ENCODE data around the gene SKIC2.
"Not testable (repeated sequence)": the region's sequence is repeated elsewhere in the genome, so short reads cannot be mapped to it uniquely, and the experiment has no call there.

The SKIC2 gene

DNA sequence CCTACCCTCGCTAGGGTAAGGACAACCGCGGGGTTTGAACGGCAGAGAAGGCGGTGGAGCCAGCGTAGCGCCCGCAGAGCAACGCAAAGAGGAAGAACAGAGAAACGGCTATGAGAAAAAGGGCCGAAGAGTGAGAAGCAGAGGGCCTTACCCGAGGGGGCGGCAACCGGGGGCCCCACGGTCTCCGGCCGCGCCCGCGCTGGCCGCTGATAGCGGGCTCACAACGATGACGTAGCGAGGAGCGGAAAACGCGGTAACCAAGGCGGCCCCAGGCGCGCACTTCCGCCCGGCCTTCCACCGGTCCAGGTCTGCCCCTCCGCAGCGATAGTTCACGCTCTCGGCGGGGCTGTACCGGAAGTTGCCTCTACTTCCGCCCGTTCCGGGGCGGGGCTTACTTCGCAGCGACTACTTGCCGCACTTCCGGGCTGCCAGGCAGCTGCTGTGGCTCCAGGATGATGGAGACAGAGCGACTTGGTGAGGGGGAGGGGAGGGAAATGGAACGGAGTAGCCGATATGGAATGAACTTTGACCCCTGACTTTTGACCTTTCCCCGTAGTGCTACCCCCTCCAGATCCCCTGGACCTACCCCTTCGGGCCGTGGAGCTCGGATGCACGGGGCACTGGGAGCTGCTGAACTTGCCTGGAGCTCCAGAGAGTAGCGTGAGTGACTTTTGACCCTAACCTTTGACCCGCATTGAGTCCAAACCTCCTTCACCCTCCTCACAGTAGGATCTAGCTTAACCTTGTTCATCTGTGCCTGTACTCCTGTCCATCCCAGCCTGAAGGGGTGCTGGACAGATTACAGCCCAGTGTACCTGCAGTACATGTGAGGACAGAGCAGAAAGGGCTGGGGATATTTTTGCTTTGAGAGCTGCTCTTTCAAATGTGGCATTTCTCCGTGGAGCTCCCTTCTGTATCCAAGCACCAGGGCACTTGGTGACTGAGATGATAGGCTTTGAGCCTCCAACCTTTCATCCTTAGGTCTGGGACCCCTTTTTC, at the start of gene SKIC2, which contains the start of gene NELFE:
TSS of gene SKIC2 (plus strand) at position 435 of the 999 bp plus-strand sequence. CDS start at position 453, 18 bp downstream.
TSS of gene NELFE (minus strand) at position 231 of the 999 bp plus-strand sequence. CDS start 525 bp downstream, outside the sequence.
- peak; percentile 92 to 98 for DNase-seq (ENCODE audit: extremely low read depth in 1 of 2, low read depth in 1 of 2)

DNA sequence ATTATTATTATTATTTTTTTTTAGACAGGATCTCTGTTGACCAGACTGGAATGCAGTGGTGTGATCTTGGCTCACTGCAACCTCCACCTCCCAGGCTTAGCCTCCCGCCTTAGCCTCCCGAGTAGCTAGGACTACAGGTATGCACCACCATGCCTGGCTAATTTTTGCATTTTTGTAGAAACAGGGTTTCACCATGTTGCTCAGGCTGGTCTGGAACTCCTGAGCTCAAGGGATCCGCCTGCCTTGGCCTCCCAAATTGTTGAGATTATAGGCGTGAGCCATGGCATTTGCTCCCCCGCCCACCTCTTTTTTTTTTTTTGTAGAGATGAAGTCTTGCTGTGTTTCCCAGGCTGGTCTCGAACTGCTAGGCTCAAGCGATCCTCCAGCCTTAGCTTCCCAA, 49.7 kb upstream of the SKIC2 start:
- not testable (repeated sequence) for DNase-seq (ENCODE audit: extremely low read depth in 1 of 2, low read depth in 1 of 2)

DNA sequence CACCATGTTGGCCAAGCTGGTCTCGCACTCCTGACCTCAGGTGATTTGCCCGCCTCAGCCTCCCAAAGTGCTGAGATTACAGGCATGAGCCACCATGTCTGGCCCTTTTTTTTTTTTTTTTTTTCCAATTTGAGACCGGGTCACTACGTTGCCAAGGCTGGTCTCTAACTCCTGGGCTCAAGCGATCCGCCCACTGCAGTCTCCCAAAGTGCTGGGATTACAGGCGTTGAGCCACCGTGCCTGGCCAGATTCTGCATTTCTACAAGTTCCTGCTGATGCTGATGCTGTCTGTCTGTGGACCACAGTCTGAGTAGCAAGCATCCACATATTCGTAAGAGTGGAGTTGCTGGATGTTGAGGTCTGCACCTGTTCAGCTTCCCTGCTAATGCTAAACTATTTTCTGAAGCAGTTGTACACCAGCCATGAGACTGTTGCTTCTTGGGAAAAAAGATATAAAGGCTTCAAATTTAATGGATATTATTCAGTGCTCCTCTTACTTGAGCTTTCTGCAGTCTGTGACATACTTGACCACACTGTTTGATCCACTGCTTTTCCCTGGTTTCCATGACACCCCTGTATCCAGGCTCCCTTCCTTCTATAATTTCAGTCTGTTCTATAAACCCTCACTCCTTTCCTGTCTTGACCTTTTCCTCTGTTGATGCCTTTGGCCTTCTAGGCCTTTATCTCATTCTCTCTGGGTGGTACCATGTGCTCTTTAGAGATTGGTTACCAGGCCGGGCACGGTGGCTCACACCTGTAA, 47.0 kb upstream of the SKIC2 start:
- DNase-seq (ENCODE audit: extremely low read depth in 1 of 2, low read depth in 1 of 2), result no peak

DNA sequence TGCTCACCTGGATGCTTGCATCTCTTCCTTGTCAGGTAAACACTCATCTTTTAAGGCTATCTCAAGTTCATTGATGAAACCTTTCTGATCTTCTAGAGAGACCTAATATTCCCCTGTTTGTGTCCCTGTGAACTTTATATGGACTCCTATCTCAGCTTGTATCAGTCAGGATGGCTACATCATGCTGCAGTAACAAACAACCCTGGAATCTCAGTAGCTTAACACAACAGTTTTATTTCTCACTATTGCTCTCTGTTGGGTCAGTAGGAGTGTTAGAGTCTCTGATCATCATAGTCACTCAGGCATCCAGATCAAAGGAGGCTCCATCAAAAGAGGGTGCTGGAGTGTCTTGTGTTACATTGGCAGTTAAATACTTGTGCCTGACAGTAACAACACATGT, 43.6 kb upstream of the SKIC2 start:
- DNase-seq (ENCODE audit: extremely low read depth in 1 of 2, low read depth in 1 of 2), result no peak

DNA sequence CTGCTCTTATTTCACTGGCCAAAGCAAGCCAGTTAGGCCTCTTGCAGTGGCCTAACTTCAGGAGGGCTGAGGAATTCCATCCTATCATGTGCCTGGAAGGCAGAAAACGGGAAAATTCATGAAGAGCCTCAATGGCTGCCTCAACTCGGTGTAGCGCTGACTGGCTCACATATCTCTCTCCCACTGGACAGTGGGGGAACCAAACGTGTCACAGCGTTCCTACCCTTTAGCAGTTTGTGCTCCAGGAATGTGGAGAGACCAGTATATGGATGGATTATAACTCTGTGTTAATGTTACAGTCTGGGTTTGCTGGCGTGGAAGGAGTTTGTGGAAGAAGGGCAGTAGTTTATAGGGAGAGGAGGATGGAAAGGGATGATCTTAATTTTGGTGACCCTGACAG, 43.2 kb upstream of the SKIC2 start:
- DNase-seq (ENCODE audit: extremely low read depth in 1 of 2, low read depth in 1 of 2), result no peak

DNA sequence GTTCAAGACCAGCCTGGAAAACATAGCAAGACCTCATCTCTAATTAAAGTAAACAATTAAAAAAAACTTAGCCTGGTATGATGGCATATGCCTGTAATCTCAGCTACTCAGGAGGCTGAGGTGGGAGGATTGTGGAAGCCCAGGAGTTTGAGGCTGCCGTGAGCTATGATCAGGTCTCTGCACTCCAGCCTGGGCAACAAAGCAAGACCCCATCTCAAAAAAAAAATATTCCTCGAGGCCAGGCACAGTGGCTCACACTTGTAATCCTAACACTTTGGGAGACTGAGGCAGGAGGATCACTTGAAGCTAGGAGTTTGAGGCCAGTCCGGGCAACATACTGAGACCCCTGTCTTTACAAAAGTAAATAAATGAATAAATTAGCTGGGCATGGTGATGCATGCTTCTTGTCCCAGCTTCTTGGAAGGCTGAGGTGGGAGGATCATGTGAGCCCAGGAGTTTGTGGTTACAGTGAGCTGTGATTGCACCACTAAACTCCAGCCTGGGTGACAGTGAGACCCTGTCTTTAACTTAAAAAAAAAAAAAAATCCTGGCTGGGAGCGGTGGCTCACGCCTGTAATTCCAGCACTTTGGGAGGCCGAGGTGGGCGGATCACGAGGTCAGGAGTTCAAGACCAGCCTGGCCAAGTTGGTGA, 40.8 kb upstream of the SKIC2 start:
- no peak for DNase-seq (ENCODE audit: extremely low read depth in 1 of 2, low read depth in 1 of 2)

DNA sequence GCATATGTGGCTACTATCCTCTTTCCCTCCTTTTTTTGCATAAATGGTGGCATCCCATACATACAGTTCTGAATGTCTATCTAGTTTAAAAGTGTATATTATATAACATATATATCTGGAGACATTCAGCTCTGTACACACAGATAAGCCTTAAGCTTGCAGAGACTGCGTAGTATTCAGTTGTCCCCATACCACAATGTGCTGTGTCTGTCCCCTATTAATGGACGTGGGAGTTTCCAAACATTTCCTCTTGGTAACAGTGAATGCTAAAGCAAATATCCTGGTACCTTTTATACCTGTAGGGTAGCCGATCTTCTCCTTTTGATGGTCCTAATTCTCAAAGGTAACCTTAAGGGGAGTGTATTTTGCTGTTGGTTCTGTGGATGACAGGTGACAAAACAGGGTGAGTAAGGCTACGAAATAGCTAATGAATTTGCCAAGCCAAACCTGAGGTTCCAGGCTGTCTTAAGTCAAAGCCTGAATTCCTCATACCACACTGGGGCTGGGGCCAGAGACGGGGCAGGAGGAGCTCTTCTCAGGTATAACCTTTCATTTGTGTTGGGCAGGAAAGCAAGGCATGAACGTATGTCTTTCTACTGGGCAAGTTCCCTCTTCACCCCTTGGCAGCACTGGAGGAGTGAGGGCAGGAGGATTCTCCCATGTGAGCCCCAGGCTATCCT, 39.2 kb upstream of the SKIC2 start:
- DNase-seq (ENCODE audit: extremely low read depth in 1 of 2, low read depth in 1 of 2), result no peak

DNA sequence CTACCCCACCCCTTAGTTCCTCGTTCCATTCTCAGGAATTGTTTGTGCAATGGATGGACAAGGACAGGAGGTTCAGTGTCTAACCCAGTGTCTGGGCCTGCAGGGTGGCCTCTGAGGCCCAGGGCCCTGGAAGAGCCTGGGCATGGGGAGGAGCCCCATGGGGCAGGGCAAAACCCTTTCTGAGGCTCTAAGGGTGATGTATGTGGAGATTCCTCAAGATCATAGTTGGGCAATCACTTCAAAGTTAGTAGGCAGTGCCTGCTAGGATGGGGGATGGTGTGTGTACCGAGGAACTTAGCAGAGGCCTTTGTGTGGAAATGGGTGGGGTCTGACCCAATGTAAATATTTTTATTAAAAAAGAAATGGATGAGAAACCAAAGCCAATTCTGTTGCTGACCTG, 38.2 kb upstream of the SKIC2 start:
- no peak for DNase-seq (ENCODE audit: extremely low read depth in 1 of 2, low read depth in 1 of 2)

DNA sequence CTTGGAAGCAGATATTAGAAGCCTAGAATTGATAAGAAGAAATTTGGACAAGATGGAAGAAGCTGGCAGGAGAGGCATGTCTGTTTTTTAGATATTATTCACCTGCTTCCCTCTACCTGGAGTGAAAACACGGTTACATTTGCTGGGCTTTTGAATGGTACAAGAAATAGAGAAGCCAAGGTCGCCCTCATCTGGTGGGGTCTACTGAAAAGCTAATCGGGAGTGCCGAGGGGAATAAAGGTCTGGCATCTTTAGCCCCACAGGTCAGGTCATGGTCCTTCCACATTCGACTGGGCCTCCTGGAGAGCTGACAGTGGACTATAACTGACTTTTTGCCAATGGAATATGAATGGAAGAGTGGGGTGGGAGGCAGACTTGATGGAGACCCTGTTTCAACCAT, 36.0 kb upstream of the SKIC2 start:
- DNase-seq (ENCODE audit: extremely low read depth in 1 of 2, low read depth in 1 of 2), result no peak

DNA sequence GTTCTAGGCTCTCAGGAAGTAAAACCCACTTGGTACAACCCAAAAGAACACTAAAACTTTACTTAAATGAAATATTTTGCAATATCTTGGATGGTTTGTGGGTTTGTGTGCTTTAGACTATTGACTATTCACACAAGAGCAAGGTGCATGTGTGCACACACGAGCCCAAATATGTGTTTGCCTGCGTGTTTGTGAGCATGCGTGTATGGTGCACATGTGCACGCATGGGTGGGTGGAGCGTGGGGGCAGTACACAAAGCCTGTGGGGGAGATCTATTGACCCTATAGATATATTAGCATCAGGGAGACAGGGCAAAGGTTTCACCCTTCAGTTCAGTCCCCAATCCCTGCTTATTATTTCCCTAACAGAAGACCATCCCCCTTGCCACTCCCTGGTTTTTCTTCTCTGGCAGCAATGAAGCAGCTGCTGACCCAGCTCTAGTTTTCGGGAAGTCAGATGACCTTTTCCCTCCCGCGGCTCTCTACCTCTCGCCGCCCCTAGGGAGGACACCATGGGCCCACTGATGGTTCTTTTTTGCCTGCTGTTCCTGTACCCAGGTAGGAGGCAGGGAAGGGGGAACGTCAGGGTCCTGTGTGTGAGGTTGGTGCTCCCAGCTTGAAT, 31.6 kb upstream of the SKIC2 start, which contains the start of gene C2:
TSS of gene C2 (plus strand) at position 476 of the 621 bp plus-strand sequence. CDS start at position 512, 36 bp downstream.
- DNase-seq (ENCODE audit: extremely low read depth in 1 of 2, low read depth in 1 of 2), result no peak

DNA sequence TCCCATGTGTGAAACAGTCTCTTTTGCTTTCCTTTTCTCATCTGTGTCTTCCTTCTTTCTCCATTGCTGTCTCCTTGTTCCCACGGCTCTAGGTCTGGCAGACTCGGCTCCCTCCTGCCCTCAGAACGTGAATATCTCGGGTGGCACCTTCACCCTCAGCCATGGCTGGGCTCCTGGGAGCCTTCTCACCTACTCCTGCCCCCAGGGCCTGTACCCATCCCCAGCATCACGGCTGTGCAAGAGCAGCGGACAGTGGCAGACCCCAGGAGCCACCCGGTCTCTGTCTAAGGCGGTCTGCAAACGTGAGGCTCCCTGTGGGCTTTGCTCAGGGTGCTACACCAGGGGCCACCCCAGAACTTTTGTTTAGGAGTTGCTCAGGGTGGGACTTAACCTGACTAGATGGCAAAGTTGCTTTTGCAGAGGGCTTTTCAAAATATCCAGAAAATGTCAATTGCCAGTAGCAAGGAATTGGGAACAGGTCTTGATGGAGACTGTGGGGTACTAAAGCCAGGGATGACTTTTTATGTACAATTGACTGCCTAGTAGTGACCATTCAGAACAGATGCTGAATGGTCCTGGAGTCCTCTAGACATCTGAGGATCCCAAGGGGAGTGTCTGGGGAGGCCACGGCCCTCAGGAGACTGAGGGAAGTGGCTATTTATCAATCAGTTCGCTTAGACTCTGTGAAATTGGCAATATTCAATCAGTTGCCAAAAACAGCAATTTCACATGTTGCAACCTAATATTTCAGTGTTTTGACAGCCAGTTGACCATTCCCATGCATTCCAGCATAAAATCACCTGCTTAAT, 30.9 kb upstream of the SKIC2 start:
- no peak for DNase-seq (ENCODE audit: extremely low read depth in 1 of 2, low read depth in 1 of 2)

DNA sequence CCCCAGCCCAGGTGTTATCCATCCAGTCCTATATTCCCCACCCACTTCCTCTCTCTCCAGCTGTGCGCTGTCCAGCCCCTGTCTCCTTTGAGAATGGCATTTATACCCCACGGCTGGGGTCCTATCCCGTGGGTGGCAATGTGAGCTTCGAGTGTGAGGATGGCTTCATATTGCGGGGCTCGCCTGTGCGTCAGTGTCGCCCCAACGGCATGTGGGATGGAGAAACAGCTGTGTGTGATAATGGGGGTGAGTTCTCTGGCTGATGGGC, 30.4 kb upstream of the SKIC2 start:
- no peak for DNase-seq (ENCODE audit: extremely low read depth in 1 of 2, low read depth in 1 of 2)

DNA sequence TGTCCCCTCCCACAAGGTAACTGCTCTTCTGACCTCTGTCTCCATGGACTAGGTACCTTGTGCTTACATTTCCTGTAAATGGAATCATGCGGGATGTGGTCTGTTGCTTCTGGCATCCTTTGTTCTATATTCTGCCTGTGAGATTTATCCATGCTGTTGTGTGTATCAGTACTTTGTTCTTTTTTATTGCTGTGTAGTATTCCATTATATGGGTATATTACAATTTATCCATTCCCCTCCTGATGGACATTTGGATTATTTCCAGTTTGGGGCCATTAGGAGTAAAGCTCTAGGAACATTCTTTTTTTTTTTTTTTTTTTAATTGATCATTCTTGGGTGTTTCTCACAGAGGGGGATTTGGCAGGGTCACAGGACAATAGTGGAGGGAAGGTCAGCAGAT, 28.0 kb upstream of the SKIC2 start:
- DNase-seq (ENCODE audit: extremely low read depth in 1 of 2, low read depth in 1 of 2), result no peak

DNA sequence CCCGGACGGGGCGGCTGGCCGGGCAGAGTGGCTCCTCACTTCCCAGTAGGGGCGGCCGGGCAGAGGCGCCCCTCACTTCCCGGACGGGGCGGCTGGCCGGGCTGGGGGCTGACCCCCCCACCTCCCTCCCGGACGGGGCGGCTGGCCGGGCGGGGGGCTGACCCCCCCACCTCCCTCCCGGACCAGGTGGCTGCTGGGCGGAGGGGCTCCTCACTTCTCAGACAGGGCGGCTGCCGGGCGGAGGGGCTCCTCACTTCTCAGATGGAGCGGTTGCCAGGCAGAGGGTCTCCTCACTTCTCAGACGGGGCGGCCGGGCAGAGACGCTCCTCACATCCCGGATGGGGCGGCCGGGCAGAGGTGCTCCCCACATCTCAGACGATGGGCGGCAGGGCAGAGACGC, 26.8 kb upstream of the SKIC2 start:
- DNase-seq (ENCODE audit: extremely low read depth in 1 of 2, low read depth in 1 of 2), result not testable (repeated sequence)

DNA sequence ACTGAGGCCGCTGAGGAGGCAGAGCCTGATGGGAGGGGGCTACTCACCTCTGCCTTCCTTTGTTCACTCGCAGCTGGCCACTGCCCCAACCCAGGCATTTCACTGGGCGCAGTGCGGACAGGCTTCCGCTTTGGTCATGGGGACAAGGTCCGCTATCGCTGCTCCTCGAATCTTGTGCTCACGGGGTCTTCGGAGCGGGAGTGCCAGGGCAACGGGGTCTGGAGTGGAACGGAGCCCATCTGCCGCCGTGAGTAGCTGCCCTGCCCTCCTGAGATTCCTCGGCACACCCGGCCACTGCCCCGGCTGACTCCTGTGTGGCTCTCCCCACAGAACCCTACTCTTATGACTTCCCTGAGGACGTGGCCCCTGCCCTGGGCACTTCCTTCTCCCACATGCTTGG, 25.4 kb upstream of the SKIC2 start:
- no peak for DNase-seq (ENCODE audit: extremely low read depth in 1 of 2, low read depth in 1 of 2)

DNA sequence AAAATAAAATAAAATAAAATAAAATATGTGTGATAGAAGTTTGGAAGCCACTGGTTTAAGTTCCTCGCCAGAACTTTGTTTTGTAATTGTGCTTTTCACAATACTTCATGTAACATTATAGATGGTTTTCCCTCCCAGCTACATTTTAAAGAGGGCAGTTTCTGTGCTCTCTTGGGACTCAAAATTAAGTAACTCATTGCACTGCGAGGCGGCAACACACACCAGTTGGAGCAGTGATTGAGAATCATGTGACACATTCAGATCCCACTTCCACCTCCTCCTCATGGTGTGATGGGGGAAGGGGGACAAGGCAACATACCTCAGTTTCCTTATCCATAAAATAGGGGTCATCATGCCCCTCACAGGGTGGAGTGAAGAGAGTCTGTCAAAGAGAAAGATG, 24.0 kb upstream of the SKIC2 start:
- no peak for DNase-seq (ENCODE audit: extremely low read depth in 1 of 2, low read depth in 1 of 2)

DNA sequence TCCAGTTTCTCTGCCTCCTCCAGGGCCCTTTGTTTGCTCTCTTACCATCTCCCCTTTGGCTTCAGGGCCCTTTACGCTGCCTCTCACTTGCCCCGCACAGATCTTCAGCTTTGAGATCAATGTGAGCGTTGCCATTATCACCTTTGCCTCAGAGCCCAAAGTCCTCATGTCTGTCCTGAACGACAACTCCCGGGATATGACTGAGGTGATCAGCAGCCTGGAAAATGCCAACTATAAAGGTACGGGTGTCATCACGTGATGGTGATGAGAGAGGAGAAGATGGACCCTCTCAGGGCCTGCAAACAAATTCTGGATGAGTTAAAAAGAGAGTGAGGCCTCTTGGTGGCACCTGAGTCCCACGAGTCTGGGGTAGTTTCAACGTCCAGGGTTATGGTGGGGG, 23.2 kb upstream of the SKIC2 start:
- no peak for DNase-seq (ENCODE audit: extremely low read depth in 1 of 2, low read depth in 1 of 2)

DNA sequence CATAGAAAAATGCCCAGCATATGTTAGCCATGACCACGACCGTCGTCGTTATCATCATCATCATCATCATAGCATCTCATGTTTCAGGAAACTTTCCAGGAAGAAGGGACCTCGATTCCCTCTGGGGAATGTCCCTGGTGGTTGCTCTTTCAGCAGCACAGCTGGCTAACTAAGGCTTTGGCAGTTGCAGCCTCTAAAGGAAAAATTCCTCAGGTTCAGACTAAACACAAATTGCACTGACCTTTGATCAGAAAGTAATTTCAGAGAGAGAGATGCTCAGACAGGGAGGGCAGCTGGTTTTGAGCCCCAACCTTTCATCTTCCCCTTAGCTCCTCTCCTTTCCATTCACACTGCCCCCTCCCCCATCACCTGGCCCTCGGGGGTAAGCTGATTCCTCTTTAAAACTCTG, 18.7 kb upstream of the SKIC2 start:
- DNase-seq (ENCODE audit: extremely low read depth in 1 of 2, low read depth in 1 of 2), result no peak

DNA sequence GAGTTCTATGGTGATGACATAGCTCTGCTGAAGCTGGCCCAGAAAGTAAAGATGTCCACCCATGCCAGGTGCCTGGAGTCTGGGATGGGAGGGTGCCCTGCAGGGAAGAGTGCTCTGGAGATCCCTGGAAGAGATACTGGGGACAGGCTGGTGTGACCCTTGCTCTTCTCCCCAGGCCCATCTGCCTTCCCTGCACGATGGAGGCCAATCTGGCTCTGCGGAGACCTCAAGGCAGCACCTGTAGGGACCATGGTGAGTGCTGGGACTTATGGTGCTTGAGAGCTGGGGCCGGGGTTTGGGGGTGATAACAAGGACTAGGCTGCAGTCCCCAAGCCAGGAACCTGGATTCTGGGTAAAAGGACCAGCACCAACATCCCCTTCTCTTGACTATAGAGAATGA, 15.2 kb upstream of the SKIC2 start:
- no peak for DNase-seq (ENCODE audit: extremely low read depth in 1 of 2, low read depth in 1 of 2)

DNA sequence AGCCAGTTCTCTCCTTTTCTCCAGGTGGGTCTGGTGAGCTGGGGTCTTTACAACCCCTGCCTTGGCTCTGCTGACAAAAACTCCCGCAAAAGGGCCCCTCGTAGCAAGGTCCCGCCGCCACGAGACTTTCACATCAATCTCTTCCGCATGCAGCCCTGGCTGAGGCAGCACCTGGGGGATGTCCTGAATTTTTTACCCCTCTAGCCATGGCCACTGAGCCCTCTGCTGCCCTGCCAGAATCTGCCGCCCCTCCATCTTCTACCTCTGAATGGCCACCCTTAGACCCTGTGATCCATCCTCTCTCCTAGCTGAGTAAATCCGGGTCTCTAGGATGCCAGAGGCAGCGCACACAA, 13.8 kb upstream of the SKIC2 start:
- no peak for DNase-seq (ENCODE audit: extremely low read depth in 1 of 2, low read depth in 1 of 2)
